ENCODE results near the gene SRI.

The SRI gene

DNA sequence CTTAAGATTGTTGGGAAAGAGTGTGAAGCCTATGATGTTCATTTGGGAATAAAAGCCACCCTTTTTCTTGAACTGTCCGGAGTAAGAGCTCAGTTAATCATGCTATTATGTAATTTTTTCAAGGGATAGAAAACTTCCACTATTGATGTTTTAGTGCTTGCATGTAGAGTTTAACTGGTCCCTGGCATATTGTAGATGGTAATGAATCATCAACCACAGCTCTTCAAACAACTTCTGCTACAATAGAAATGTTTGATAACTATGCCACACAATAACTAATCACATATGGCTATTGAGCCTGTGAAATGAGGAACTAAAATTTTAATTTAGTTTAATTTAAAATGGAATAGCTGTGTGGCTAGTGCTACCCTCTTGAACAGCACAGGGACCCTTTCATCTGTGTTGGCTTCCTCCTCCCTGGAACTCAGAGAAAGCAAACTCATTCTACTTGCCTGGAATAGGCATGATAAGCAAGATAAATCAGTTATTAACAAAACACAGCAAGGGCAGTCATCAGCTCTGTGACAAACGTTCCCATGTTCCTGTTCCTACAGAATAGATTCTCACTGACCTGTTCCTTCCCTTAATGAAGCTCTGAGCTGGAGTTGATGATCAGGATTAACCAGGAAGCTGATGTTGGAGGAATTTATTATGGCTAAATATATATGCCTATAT is 4.9 kb upstream of the SRI start:
- peak; percentile 62 for DNase-seq

DNA sequence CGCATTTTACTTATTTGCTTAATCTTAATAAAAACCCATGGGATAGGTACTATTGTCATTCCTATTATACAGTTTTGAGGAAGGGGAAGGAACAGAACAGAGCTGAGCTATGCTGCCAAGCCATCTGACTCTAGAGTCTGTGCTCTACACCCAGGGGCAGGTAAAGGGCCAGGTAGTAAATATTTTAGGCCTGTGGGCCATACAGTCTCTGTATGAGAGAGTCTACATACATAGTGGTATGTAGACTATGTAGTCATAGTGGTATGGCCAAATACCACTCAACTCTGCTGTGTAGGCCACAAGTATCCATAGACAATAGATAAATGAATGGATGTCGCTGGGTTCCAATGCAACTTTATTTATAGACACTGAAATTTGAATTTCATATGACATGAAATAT is 3.4 kb upstream of the SRI start:
- no peak for DNase-seq

DNA sequence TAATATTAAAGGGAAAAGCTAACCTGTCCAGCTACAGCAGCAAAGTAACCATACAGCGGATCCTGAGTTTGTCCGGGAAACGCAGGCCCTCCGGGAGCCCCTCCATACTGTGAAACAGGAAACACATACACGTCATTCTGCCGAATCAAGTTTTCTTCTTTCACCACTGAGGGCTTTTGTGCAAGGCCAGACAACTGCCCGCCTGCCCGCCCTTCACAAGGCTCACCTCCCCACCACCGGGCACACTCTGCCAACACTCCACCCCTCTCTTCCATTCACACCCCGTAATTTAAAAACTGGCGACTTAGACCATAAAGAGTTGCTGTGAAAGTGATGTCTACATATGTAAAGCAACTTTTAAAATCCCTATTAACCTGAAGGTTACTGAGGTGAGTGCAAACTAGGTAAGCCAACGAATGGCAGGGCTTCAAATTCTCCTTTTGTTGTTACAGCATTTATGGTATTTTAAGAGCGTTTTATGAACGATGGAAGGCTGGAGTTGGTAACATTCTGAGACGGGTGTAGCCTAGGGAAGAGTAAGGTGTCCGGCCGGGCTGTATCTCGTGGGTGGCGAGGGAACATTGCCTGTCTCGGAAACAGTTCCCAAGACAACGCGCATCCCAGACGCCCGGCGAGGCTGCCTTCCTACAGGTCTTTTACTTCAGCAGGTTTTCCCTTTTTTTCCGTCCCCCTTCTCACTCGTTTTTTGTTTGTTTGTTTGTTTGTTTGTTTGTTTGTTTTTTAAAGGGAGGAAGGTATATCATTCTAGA is 817 bp downstream of the SRI start:
- peak; percentile 86 for DNase-seq

DNA sequence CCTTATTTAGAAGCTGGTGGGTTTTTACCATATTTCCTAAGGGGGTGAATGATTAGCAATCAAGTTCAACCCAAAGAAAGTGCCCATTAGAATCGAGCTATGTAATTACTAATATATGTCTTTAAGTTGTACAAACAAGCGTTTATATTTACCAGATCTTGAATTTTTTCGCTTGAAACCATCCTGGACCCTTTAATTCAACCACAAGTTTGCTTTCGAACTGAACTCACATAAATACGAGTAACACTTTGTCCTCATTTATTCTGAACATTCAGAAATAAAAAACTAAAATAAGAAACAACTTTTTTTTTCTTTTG is 1.5 kb downstream of the SRI start:
- DNase-seq: no peak

DNA sequence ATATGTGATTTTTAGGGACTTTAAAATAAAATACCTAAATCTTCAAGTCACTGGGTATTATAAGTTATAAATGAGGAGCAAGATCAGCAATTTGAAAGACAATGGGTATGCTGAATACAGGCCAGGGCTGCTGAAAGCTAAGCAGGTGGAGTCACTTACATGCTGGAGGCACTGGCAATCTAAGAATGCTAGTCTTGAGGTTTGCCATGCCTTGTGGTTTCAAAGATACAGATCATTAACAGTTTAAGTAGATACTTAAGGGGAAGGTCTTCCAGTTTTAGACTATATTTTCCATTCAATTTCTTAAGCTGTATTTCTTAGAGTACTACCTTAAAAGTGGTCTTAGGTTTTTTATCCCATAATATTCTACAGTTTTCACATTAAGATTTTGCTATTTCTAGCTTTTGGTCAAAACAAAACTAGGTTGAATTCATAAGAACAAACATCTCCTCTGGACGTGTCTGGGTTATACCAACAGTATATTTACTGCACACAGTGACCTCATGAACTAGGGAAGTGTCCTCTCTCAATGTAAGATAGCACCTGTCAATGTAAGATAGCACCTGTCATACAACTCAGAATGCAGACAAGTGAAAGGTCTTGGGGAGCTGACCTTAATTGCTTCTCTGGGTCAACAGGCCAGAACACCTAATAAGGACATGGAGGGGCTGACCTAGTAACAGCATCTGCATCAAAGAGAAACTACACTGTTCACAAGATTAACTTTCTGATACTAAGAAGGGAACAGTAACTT is 2.0 kb downstream of the SRI start:
- peak; percentile 79 for DNase-seq

DNA sequence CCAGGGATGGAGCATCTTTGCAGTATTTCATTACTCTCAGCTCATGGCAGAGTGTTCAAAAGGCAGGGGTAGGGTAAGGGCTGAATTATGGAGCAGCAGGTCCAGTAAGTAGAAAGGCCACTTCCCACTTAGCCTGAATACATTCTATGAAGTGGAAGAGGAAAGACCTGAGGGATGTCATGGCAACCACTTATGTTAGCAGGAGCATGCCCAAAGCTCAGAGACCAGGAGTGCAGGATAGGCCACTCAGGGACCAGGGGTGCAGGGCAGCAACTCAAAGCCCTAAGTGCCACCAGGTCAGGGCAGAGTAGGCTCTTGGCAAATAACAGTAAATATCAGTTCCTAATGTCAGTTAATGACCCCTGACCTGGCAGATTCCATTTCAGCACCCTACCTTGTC is 3.6 kb downstream of the SRI start:
- DNase-seq: no peak

DNA sequence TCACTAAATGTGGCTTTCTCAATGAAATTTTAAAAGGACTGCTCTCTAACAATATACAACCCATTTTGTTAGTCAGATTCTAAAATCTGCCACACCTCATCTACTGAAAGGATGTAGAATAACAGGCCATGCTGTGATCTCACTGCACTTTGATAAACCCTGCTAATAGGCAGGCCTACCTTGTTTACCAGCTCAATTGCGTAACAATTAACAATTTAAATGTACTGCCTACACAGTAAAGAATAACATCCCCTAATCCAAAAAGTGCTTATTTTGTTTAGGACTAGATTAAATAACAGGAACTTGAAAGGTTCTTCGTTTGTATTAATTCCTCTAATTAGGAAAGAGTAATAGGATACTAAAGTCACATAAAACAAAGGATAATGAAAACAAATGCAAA is 4.5 kb downstream of the SRI start:
- DNase-seq: no peak

DNA sequence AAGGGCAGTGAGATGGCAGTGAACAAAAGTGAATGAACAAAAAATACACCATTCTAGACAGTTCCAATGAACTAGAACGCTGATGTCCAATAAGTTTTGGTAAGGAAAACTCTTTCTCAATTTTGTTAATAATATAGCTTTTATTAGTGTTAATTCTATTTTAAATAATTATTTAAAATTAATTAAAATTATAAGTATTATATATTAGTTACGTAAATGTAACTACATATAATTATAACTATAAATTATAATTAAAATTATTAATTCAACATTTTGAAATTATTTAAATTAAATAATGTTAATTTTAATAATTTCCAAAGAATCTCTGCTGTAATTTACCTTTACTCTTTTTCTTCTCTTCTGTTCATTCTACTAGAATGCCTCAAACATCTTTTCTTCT is 5.4 kb downstream of the SRI start:
- DNase-seq: no peak

DNA sequence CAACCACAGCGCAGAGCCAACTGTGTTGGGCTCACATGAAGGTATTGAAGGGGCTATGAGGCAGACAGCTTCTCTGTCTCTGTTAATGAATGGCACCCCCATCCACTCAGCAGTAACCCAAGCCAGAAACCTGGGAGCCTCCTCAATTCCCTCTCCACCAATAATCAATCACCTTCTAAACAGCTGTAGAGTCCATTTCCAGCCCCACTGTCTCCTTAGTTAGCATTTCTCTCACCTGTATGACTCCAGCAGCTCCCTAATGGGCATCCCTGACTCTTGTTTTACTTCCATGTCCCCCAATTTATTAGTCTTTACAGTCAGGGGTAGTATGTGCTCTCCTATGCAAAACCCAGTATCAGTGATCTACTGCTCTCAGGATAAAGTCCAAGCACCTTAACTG is 6.9 kb downstream of the SRI start:
- no peak for DNase-seq

DNA sequence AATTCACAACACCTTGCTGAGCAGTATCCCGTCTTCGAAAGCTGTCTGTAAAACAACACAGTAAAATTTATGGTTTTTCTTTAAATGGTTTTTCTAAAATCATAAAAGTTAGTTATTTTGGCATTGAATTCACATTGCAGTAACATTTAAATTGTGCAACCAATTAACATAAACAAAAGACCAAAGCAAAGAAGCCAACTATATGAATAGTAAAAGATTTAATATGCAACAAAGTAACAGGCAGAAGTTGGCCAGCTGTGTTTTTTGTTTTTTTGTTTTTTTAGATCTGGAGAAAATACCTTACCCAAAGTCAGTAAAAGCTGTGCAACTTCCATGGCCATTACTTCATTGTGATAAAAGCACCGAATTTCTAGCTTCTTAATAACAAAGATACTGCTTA is 11.3 kb downstream of the SRI start:
- DNase-seq: no peak

DNA sequence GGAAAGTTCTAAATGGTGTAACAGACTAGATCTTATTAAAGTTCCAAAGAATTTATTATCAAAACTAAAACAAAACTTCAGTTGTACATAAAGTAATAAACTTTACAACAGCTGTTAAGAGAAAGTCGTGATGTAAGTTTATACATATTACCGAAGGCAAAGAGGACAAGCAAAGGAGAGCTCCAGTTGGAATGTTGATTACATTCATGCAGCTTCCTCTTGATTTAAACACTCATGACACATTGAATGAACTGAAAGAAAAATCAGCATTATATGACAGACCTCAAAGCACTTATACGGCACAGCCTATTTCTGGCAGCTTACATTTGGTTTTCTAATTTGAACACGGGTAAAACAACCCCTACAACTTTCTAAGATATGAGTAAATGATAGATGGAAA is 13.6 kb downstream of the SRI start:
- DNase-seq: no peak

DNA sequence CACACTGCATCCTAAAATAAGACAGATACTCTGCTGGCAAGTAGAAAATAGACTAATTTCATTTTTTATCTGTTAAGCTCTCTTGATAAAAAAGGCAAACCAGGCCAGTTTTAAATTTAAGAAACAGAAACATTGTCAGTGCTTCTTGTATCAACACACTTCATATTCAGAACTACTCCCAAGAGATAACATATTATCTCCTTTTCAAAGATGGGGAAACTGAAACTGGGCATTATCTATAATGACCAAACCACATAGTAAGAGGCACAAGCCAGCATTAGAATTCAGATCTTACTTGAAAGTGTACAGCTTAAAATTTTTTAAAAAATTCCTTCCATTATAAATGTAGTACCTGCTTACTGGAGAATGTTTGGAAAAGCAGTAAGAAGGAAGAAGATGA is 14.7 kb downstream of the SRI start:
- peak; percentile 80 for DNase-seq

DNA sequence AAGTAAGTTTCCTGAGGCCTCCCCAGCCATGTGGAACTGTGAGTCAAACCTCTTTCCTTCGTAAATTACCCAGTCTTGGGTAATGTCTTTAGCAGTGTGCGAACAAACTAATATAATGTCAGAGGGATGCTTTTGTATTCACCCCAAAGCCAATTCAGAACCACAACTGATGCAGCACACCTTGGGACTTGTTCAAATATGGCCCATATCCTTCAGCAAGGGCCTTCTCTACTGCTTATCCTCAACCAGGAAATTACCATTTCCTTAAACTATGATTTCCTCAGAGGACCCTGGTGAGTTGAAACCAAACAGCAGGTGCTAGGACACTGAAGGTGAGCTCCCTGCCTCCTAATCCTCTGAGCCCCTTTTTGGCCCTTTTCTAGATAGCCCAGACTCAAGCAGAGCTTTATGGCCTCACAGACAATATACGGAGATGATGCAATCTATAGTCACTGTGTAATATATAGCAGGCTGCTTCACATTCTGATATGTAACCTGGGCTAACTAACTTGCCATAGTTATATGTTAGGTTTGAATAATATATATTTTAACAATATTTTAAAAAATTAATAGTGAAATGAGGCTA is 15.2 kb downstream of the SRI start:
- DNase-seq: peak; percentile 46

DNA sequence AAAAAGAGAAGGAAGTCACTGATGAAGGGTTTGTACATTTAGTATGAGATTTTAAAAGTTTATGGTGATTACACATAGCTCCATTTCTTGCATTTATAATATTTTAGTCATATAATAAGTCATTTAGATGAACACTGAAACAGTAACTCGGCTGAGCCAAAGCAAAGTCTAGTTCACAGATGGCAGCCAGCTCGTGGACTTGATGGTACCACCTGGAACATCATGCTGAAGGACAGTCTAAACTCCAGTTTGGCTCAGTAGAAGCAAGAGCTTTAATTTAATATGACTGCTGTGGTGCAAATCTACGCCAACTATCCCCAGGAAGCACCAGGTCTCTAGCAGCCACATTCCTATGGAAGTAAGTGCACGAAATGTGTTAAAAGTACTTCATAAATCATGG is 16.4 kb downstream of the SRI start:
- DNase-seq: no peak

DNA sequence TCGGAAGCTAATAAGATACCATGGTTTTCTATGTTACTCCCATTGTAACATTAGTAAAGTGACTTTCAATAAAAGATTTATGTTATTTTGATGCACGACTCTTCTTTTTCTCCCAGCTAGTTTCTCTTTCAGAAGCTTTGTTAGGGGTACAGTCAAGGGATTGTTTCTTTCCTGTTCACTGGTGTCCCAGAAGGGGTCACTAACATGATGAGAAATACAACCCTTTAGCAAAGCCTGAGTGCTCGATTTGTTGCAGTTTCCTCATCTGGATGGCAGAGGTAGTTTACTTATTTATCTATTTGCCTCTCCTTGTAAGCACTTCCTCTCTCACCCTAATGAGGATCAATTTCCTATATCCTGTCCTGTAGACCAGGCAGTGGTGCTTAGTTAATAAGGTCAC is 17.0 kb downstream of the SRI start:
- no peak for DNase-seq

DNA sequence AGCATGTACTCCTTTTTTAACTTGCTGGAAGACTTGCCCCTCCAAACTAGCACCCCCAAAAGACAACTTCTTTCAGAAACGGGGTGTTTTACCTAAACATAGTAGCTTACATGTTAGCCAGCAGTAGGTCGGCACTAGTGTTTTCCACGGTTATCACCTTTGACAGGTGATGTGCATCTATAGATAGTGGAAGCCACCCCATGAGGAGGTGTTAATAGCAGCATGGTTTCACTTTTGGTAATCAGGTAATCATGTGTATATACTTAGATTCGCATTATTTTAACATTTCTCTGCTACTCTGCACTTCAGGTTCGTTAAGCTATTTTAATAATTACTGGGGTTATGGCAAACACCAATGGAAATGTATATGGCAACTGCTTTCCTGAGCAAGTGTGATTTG is 17.6 kb downstream of the SRI start:
- no peak for DNase-seq

DNA sequence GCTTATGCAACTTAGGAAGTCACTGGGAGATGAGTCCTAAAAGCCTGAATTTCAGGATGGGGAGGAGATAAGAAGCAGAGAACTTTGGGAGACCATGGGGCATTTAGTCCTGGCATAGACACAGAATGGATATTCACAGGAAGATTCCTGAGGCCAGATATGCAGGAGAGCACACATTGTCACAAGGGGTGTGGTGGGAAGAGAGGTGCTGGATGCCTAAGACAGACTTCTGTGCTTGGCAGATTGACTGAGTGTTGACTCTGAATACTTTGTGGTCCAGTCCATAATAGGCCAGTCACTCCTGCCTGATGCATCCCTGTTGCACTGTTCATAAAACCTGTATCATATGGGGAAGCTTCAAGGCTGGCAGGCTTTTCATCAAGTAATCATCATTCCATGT is 18.5 kb downstream of the SRI start:
- no peak for DNase-seq

DNA sequence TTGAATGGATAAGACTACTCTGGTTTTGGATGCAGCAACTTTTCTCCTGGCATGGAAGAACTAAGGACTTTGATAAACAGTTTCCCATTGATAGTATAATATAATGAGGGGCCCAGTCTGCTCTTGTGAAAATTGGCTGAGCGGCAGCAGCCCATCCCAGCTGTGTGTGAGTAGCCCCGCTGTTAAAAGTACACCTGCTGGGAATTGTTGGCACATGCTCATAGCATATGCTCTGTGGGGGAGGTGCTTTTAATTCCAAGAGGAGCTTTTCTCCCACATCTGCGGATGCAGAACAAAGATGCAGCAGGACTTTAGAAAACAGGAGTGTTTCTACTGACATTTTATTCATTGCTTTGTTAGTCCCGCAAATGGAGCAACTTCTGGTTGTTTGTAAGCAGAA is 19.0 kb downstream of the SRI start:
- DNase-seq: no peak

DNA sequence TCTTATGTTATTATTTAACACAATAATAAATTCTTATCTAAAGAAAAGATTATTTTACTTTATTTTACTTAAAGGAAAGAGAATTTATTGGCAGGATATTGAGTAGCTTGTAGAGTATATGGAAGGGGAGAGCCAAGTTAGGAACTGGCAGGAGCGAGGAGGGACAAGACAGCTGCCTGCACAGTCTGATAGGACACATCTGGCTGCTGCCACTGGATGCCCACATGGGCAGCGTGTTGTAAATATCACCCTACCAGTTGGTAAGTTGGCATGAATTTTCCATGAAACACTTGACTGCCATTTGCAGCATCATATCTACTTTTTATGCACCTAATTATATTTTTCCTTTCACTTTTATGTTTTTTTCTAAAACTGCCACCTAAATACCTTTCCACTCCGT is 19.6 kb downstream of the SRI start:
- no peak for DNase-seq

DNA sequence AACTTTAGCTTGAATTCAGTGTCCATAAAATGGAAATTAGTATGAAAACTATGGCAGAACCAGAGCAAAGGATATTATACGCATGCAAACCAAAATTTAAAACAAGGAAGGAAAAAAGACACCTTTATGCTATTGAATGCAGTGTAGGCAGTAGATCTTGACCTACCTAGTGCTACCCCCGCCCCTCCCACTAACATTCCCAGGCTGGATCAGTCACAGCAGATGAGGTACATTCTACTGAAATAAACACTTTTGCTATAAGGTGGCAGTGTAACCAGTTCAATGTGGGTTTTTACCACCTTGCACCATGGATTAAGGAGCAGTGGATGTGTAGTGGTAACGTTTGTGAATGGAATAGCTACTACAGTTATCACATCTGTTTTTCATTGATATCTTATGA is 27.9 kb downstream of the SRI start:
- DNase-seq: no peak

DNA sequence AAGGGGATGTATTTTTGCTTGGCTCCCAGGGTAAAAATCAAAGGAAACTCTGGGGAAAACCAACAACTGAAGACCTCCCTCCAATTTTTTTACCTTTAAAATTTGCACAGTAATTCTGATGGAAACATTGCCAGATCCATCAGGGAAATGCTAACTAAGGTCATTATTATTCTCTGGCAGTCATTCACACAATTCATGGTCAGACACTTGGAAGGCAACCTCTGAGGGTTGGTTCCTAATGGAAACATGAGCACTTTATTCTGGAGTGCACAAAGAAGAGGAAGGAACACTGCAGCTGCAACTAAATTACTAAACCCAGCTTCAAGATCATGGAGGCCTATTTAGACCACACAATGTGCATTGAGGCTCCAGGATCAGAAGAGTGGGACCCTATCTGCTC is 34.2 kb downstream of the SRI start:
- DNase-seq: no peak

DNA sequence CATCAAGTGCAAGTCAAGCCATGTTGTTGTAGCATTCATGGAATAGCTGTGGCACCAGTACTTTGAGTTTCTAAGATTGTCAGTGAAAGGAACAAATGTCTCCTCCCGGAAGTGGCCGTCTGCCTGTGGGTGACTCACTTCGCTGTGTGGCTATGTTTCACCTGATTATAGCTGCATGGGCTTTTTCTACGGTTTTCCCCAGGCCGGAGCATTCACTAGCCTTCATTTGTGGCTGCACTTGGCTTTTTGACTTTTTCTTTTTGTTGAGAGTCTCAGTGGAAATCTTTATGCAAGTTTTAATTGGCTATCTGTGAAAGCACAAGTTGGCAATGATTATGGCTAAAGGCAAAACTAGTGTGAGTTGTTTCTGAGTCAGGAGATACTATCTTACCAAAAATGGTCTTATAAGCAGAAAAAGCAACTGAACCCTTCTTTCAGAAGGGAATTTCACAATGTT is 35.0 kb downstream of the SRI start:
- no peak for DNase-seq

DNA sequence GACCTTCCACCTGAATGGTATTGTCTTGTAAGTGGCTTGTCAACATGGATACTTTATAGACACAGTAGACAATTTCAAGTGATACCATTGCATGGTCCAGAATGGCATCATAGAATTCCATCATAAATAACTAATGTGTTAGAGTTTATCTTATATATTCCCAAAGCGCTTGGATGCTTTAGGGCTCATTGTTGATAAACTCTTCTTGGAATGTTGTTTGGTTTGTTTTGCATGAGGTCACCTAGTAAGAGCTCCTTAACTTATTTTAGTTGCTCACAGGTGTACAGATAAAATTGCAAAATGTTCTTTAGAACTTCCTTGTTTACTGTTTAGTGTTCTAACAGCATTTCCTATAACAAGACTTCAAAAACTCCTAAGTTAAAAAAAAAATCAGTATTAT is 36.8 kb downstream of the SRI start:
- no peak for DNase-seq

DNA sequence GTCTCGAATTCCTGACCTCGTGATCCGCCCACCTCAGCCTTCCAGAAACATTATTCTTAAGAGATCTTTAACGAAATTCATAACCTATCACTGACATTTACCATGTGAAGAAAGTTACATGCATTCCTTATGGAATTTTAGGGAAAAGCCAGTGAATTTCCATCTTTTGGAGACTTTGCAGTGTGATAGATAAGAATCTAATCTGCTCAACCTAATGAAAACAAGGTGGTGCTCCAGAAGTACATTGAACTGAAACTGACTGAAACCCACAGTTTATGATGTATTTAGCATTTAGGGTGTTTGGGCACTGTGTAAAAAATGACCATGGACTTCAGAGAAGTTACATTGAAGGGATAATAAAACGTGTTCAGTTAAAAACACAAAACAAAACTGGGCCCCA is 43.6 kb downstream of the SRI start:
- no peak for DNase-seq

All from hematopoietic multipotent progenitor cell treated with erythropoietin and hydrocortisone succinate and interleukin-3 and kit ligand, for 6 days (in vitro differentiated cells).